Inferior parietal cortex (tissue), 1 donor: Measurements from ENCODE around the gene HARS1.
"Not testable (repeated sequence)": the region's sequence is repeated elsewhere in the genome, so short reads cannot be mapped to it uniquely, and the experiment has no call there.

Source experiments
- DNase-seq: peaks from one replicate; pipeline ENCODE4 v3.0.0-alpha.2; 2016; ENCODE audit errors: extremely low spot score

HARS1 gene

DNA sequence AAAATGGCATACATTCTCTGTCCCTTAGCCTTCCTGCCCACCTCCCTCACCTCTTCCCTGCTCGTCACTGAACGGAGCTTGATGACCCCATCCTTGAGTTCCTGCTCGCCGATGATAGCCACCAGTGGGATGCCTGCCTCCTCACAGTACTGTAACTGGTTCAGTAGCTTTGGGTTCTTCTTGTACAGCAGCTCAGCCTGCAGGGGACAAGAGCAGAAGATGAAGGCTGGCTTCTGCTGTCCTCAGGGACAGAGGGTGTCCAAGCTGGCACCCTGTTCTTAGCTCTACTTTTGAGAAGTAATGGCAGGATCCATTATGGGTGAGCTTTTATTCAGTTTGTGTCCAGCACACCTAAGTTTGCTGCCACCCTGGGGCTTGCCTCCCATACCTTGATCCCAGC is 16.5 kb downstream of the HARS1 start:
- no peak for DNase-seq

DNA sequence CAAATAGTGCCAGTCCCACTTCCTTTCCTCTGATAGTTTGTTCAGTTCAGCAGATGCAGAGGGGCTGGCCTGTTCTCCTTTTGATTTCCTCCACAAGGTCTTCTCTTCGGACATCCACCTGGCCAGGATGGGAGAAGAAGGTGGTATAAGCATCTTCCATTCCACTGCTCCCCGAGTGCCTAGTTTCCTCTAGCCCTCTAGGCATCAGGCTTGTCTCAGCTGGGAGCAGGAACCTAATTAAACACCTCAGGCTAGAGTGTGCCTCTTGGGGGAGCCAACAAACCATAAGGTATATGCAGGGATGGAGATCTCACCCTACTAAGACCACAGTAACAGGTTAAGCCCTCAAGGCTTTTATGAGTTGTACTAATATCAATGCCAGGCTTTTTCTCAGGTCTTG is 17.0 kb downstream of the HARS1 start:
- no peak for DNase-seq

DNA sequence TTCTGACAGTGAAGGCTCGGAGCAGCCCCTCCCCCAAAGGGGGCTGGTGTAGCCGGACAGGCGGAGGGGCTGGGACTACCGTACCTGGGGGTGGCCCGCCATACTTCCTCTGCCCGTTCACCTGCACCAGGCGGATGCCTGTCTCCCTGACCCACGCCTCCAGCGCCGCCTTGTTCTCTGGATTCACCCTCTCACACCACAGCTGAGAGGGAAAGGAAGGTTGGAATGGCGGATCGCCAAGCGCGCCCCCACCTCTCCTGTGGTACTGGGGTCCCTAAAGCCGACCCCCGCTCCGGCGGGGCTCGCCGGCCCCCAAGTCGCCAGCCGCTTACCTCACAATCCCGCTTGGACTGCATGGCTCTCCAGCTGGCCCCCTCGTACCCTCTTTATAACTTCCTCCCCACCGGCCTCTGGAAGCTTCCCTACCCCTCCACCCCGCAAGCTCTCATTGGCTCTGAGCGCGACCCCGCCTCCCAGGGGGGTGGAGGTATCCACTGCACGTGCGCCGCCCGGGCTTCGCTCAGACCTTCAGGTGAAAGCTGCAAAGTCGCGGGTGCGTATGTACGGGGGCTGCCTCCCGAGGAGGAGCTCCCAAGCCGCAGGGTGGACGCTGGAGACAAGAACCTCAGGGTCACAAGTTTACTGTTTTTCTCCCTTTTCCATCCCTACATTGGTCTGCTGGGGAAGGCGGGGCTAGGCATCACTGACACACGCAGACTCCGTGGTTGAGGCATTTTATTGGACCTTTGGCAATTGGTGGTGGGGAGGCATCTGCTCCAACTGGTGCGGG is 17.8 kb downstream of the HARS1 start, which contains the start of gene DND1:
Gene DND1 (minus strand): TSS at position 390 of the 790 bp plus-strand sequence. CDS start 34 bp downstream, at position 356.
- no peak for DNase-seq

DNA sequence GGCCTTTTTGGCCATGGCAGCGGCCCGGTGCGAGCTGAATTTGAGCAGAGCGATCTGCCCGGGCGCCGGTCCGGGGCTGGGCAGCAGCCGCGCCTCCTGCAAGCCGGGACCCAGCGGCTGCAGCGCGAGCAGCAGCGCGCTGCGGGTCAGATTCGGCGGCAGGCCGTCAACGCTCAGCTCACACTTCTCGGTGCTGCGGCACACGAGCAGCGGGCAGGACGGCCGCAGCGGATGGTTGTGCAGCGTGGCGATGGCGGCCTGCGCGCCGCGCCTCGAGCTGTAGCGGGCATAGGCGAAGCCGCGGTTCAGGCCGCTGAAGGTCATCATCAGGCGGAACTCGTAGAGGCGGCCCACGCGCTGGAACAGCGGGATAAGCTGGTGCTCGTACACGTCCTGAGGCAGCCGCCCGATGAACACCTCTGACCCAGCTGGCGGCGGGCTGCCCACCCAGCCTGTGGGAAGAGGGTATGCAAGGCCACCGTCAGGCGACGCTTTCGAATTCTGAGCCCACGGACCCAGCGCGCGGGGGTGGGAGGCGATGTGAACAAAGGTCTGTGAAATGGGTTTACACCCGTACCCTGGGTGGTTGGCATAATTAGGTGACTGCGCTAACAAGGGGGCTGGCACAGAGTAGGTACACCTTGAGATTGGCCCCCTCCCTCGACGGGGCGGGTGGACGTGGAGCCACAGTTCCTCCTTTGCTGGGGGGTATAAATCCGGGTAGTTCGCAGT is 18.5 kb downstream of the HARS1 start:
- DNase-seq = no peak

DNA sequence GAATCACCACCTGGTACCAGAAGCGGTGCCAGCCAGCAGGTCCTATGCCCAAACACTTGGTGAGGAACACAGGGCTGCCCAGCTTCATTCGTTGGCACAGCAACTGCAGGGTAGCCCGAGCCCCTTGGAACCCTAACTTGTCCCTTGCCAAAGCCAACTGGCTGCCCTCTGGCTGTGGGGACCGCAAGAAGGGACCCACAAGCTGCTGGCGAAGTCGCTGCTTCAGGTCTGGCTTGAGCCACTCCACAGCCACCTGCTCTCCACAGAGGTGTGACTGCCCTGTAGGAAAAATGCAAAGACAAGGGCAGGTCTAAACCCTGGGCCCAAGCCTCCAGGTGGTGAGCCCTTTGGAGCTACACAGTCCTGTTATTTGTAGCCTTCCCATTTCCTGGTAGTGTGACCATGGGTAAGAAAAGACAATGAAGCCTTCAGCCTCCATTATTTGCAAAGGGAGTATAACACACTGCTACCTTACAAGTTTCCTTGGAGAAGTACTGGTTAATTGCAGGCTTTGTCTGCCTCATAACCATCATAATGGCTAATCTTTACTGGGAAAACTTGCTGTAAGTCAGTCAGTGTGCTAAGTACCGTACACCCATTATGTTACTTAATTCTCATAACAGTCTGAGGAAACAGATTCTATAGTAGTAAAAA is 19.6 kb downstream of the HARS1 start:
- DNase-seq = no peak

DNA sequence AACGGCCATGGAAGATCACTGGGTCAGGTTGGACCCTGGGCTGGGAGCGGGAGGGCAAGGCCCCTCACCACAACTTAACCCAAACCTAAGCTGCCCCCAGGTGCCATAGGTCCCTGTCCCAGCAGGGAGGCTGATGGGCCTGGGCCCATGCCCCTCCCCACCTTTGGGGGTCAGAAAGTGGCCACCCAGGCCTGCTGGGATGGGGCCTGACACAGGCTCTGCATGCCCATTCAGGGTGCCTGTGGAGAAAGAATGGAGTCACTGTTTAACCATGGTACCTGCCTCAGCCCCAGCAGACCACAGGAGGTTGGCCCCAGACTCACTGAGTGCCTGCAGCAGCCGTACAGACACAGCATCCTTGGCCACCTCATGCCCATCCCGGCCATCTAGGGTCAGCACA is 20.1 kb downstream of the HARS1 start:
- DNase-seq = not testable (repeated sequence)

DNA sequence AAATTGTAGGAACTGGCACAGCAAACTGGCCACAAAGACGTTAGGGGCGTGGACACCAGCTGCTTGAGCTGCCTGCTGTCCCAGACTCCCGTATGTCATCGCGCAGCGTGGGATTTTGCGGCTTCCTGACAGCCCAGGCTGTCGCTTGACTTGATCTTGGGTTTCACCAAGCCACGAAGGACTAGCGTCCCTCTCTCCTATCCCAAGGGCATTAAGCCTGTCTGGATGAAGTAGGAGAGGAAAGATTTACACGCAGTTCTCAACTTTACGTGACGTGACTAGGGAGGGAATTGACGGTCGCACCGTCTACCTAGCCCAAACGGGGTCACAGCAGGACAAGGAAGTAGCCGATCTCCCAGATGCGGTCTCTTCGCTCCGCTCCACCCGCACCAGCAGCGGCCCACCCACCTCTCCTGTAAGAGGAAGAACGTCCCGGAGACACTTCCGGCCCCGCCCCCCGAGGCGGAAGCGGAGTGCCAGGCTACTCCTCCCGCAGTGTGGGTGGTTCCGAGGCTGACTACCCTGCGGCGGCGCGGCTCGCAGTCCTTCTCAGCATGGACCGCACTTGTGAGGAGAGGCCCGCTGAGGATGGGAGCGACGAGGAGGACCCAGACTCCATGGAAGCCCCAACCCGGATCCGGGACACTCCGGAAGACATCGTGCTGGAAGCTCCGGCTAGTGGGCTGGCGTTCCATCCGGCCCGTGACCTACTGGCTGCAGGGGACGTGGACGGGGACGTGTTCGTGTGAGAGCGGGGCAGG is 26.6 kb downstream of the HARS1 start, which contains the start of gene WDR55:
Gene WDR55 (plus strand): TSS at position 546 of the 761 bp plus-strand sequence. CDS start 9 bp downstream, at position 555.
- DNase-seq = peak; percentile 96

DNA sequence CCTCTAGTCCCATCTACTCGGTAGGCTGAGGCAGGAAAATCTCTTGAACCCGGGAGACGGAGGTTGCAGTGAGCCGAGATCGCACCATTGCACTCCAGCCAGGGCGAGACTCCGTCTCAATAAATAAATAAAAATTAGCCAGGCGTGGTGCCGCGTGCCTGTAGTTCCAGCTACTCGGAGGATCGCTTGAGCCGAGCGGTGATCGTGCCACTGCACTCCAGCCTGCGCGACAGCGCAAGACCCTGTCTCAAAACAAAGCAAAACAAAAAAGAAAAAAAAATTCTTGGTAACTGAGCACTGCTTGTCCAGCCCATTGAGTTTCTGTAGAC is 27.2 kb downstream of the HARS1 start:
- no peak for DNase-seq

DNA sequence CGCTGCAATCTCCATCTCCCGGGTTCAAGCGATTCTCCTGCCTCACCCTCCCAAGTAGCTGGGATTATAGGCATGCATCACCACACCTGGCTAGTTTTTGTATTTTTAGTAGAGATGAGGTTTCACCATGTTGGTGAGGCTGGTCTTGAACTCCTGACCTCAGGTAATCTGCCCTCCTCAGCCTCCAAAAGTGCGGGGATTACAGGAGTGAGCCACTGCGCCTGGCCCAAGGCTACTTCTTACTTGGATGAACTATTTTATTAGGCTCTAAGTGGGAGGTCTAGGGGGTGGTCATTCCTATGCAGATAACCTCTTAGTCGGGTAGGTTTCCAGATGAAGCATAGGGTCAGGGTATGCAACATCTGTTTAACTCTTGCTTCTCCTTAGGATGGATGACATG is 30.8 kb downstream of the HARS1 start:
- not testable (repeated sequence) for DNase-seq

DNA sequence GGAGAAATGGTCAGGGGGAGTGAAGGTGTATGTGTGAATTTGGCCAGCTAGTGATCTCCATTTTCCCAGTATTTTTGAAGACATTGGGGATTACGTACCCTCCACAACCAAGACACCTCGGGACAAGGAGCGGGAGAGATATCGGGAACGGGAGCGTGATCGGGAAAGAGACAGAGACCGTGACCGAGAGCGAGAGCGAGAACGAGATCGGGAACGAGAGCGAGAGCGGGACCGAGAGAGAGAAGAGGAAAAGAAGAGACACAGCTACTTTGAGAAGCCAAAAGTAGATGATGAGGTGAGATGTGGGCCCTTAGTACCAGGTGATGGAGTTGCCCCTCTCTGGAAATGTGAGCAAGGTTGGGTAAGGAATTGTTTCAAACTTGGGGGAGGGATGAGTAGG is 32.3 kb downstream of the HARS1 start:
- DNase-seq = no peak

DNA sequence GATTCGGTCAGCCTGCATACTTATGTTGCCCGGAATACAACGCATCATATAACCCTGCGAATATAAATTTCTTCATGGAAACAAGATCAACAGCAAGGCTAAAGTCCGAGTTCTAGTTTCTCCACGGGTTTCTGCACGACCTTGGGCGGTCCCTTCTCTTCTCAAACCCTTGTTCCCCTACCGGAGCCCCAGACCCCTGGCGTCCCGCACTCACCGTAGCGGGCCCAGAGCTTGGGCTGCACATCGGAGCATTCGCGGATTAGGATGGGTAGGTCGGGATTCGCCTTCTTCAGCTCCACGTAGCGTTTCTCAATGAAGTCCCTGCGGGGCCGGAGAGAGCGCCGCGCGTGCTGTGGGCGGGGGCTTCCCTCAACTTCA is 44.1 kb downstream of the HARS1 start:
- DNase-seq = no peak

- no peak for DNase-seq
Observed at GRCh38 chr5:140642718-140643117, 48.5 kb downstream of the HARS1 start.

- no peak for DNase-seq
Observed at GRCh38 chr5:140641716-140642115, 49.5 kb downstream of the HARS1 start.

DNA sequence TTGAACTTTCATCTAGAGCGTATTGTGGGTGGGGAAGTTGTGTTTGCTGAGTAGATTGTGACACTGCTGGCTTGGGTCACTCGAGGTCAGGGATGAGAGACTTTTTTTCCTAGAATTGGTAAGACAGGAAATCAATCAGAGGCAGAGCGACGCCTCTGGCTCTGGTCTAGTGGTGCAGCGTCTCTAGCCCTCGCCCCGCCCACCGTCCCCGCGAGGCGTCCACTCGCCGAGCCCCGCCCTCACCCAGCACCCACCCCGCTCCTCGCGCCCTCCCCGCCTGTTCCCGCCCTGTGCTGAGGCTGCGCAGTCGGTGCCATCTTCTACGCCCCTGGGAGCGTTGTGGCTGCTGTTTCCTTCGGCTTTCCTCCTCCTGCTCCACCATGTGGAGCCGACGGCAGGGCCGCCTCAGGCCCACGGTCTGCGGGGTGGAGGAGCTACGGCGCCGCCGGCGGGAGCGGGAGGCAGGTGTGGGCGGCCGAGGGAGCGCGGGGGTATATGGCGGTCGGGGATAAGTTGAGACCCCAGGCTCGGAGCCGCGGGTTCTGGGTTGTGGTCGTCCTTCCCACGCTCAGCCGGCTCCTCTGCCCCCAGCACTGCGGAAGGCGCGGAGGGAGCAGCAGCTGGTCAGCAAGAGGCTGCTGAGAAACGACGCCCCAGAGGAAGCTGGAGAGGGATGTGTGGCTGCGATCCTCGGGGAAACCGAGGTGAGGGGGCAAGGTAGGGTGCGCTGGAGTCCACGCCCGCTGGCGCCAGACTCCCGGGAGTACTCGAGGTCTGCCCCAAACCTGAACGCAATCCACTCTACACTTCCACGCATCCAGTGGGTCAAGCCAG is 51.8 kb downstream of the HARS1 start, which contains the start of gene TMCO6:
Gene TMCO6 (plus strand): TSS at position 304 of the 834 bp plus-strand sequence. CDS start 77 bp downstream, at position 381.
- peak; percentile 92 for DNase-seq

GRCh38 chr5:140638898-140639147 is 52.3 kb downstream of the HARS1 start:
- DNase-seq = not testable (repeated sequence)

- DNase-seq = no peak
Observed at GRCh38 chr5:140637371-140638100, 53.6 kb downstream of the HARS1 start.

DNA sequence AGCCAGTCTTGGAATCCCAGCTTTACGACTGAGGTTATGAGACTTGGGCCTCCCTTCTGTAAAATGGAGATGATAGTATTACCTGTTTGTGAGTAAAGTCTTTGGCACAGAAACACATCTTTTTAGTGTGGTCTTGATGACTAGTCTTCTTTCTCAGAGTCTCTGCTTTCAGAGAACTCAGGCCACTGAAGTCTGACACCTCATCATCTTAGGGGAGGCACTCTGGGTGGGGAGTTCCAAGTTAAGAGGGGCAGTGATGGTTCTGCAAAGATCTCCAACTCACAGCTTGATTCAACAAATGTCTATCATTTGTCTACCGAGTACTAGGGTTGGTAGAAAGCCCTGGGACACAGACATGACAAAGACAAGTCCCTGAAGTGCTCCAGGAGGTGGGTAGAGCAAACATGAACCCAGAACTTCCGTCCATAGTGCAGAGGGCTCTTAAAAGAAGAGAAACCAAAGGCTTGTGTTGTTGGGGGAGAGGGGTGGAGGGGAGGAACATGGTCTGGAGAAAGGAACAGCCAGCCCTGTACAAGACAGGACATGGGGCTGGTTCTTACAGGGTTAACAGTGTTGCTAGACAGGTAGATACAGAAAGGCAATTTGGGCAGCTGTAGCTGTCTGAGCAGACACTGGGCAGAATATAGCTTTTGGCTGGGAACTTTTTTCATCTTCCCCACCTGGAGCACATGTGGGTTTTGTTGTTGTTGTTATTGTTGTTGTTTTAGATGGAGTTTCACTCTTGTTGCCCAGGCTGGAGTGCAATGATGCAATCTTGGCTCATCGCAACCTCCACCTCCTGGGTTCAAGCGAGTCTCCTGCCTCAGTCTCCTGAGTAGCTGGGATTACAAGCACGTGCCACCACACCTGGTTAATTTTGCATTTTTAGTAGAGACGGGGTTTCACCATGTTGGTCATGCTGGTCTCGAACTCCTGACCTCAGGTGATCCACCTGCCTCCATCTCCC is 55.6 kb downstream of the HARS1 start:
- no peak for DNase-seq

DNA sequence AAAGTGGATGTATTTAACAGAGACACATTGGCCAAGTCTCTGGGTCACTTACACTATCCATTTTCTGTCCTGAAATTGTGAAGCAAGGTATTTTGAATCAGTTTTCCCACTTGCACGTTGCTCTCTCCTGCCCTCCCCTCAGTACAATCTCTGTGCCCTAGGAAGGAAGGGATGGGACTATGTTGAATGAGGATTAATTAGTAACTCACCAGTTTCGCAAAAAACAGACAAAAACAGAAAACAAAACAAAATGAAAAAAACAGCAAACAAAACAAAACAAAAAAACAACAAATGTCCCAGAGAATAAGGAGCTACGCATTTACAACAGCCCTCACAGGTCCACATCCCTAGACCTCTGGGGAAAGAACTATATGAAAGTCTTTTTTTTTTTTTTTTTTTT is 57.1 kb downstream of the HARS1 start:
- no peak for DNase-seq

DNA sequence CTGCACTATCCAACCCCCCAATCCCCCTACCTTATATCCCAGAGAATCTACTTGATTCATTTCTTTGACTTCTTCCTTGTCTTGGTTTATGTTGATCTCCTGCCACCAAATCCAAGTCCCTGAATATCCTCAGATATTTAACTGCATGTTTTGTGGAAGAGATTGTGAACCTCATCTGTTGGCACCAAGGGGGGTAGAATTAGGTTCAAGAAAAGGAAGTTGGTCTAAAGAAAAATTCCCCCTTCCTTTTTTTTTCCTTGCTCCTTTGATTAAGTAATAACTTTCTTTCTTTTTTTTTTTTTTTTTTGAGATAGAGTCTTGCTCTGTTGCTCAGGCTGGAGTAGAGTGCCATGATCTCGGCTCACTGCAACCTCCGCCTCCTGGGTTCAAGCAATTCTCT is 57.7 kb downstream of the HARS1 start:
- DNase-seq = no peak
